ENCODE measurements around the gene RNF121.

DNA sequence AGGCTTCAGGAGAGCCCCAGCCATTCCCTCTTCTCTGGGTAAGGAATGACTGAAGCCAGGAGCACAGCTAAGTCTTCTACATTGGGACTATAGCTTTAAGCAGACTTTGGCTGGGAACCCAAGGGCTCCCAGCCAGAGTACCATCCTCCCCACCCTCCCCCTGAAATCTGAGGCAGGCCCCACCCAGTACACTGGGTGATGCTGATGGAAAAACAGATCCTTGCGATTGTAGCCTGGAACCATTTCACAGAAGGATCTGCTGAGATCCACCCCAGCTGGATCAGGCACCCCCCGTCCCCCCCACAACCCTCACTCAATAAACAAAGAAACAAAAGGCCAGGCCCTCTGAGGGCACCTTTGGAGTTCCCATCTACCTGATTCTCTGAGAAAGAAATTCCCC, 109.6 kb downstream of the RNF121 start:
- TF ChIP-seq, protein P1, sequence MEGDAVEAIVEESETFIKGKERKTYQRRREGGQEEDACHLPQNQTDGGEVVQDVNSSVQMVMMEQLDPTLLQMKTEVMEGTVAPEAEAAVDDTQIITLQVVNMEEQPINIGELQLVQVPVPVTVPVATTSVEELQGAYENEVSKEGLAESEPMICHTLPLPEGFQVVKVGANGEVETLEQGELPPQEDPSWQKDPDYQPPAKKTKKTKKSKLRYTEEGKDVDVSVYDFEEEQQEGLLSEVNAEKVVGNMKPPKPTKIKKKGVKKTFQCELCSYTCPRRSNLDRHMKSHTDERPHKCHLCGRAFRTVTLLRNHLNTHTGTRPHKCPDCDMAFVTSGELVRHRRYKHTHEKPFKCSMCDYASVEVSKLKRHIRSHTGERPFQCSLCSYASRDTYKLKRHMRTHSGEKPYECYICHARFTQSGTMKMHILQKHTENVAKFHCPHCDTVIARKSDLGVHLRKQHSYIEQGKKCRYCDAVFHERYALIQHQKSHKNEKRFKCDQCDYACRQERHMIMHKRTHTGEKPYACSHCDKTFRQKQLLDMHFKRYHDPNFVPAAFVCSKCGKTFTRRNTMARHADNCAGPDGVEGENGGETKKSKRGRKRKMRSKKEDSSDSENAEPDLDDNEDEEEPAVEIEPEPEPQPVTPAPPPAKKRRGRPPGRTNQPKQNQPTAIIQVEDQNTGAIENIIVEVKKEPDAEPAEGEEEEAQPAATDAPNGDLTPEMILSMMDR (IDR thresholded peaks at IDR 0.05), result no peak
- TF ChIP-seq POLR2A (IDR thresholded peaks at IDR 0.05) (peak; percentile 48 to 78), POLR2AphosphoS5 (IDR thresholded peaks at IDR 0.05) (peak; percentile 90 to 93 (median 92))
